ENCODE measurements around the gene TYRO3.

DNA sequence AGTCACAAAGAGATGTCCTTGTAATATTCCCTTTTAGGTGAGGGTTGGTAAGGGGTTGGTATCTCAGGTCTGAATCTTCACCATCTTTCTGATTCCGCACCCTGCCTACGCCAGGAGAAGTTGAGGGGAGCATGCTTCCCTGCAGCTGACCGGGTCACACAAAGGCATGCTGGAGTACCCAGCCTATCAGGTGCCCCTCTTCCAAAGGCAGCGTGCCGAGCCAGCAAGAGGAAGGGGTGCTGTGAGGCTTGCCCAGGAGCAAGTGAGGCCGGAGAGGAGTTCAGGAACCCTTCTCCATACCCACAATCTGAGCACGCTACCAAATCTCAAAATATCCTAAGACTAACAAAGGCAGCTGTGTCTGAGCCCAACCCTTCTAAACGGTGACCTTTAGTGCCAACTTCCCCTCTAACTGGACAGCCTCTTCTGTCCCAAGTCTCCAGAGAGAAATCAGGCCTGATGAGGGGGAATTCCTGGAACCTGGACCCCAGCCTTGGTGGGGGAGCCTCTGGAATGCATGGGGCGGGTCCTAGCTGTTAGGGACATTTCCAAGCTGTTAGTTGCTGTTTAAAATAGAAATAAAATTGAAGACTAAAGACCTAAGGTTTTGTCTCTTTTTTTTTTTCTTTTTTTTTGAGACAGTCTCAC, 19.8 kb downstream of the TYRO3 start:
- TF ChIP-seq, protein P1, sequence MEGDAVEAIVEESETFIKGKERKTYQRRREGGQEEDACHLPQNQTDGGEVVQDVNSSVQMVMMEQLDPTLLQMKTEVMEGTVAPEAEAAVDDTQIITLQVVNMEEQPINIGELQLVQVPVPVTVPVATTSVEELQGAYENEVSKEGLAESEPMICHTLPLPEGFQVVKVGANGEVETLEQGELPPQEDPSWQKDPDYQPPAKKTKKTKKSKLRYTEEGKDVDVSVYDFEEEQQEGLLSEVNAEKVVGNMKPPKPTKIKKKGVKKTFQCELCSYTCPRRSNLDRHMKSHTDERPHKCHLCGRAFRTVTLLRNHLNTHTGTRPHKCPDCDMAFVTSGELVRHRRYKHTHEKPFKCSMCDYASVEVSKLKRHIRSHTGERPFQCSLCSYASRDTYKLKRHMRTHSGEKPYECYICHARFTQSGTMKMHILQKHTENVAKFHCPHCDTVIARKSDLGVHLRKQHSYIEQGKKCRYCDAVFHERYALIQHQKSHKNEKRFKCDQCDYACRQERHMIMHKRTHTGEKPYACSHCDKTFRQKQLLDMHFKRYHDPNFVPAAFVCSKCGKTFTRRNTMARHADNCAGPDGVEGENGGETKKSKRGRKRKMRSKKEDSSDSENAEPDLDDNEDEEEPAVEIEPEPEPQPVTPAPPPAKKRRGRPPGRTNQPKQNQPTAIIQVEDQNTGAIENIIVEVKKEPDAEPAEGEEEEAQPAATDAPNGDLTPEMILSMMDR (IDR thresholded peaks at IDR 0.05), result no peak
- TF ChIP-seq EP300 (IDR thresholded peaks at IDR 0.05) (no peak), POLR2A (IDR thresholded peaks at IDR 0.05) (no peak)
